Measurements from ENCODE around the gene PDZD2. TPM values are rescaled to one million over a fixed set of nuclear protein-coding genes. Genes with fewer than 3 reads are reported as not detected.

The PDZD2 gene
- total RNA-seq, 4 donors from 2014 or later: 2.8 to 5.3 (median 4.0) TPM

DNA sequence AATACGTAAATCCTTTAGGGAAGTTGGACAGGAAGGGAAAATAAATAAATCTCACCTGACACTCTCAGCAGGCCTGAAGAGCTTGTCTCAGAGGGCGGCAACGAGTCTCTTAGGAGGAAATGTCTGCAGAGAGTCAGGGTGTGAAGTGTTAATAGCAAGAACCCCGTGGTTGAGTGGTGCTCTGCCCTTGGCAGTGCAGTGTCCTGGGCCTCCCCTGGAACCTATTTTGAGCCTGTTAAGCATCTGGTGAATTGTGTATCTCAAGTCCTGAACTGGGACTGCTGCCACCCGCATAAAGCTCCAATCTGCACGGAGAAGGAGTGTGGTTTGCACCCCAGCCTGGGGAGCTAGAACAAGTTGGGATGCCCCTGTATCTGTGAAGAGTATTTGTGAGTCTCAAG, 323.4 kb downstream of the PDZD2 start:
- intact Hi-C loops (cut with DNase I; ENCODE audit: low total_unique reads): no loop called here

DNA sequence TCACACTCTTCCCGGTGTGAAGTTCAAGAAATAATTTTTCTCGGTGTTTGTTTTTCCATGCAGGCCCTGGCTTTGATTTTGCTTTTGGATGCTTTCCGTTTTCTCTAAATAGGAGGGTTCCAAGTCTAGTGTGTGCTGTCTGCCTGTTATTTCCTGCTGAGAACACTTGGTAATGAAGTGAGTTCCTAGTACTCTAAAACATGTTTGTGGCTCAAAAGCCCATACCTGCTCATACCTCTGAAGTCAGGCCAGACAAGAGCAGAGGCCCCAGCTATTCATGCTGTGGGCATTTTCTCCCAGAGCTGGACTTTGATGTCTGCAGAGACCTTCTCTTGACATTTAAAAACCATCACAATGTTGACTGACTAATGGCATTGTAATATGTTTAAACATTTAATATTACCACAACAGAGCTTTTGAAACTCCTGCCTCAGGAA, 324.0 kb downstream of the PDZD2 start:
- H3K27me3 ChIP-seq: no peaks in the 10 kb centered on the region
- intact Hi-C loops (cut with DNase I; ENCODE audit: low total_unique reads): no loop called here
- ATAC-seq (peak in 1 of 2 donors; percentile 12), DNase-seq (no peak)
- no peaks in the 10 kb centered on the region for H3K36me3 ChIP-seq
- H3K4me3 ChIP-seq: no peak overlapping the region
- no peaks in the 10 kb centered on the region for H3K9me3 ChIP-seq
- in situ Hi-C loops (cut with MboI; ENCODE audit: low sequenced_read_pairs in 4 of 4): no loop called here
- TF ChIP-seq, protein P1, sequence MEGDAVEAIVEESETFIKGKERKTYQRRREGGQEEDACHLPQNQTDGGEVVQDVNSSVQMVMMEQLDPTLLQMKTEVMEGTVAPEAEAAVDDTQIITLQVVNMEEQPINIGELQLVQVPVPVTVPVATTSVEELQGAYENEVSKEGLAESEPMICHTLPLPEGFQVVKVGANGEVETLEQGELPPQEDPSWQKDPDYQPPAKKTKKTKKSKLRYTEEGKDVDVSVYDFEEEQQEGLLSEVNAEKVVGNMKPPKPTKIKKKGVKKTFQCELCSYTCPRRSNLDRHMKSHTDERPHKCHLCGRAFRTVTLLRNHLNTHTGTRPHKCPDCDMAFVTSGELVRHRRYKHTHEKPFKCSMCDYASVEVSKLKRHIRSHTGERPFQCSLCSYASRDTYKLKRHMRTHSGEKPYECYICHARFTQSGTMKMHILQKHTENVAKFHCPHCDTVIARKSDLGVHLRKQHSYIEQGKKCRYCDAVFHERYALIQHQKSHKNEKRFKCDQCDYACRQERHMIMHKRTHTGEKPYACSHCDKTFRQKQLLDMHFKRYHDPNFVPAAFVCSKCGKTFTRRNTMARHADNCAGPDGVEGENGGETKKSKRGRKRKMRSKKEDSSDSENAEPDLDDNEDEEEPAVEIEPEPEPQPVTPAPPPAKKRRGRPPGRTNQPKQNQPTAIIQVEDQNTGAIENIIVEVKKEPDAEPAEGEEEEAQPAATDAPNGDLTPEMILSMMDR (IDR thresholded peaks at IDR 0.05 in 4 of 5, conservative IDR thresholded peaks at IDR 0.05 in 1 of 5): no peak
- no peak for TF ChIP-seq POLR2A (IDR thresholded peaks at IDR 0.05)
- H3K4me1 ChIP-seq: peaks cover 12 to 18% of the 10 kb centered on the region in 2 donors
- peak overlapping the region; percentile 8 to 47 (median 26) for H3K27ac ChIP-seq

More for the DNA sequence above, 323.4 kb downstream of the PDZD2 start:
- ATAC-seq: no peak
- Histone ChIP-seq H3K9me3 (no peaks in the 10 kb centered on the region), H3K27ac (peak overlapping the region; percentile 8 to 47 (median 26)), H3K4me3 (no peak overlapping the region), H3K27me3 (no peaks in the 10 kb centered on the region), H3K4me1 (peaks cover 12 to 18% of the 10 kb centered on the region in 2 donors), H3K36me3 (no peaks in the 10 kb centered on the region)
- DNase-seq: no peak
- TF ChIP-seq POLR2A (IDR thresholded peaks at IDR 0.05): no peak
- in situ Hi-C loops (cut with MboI; ENCODE audit: low sequenced_read_pairs in 4 of 4): no loop called here

DNA sequence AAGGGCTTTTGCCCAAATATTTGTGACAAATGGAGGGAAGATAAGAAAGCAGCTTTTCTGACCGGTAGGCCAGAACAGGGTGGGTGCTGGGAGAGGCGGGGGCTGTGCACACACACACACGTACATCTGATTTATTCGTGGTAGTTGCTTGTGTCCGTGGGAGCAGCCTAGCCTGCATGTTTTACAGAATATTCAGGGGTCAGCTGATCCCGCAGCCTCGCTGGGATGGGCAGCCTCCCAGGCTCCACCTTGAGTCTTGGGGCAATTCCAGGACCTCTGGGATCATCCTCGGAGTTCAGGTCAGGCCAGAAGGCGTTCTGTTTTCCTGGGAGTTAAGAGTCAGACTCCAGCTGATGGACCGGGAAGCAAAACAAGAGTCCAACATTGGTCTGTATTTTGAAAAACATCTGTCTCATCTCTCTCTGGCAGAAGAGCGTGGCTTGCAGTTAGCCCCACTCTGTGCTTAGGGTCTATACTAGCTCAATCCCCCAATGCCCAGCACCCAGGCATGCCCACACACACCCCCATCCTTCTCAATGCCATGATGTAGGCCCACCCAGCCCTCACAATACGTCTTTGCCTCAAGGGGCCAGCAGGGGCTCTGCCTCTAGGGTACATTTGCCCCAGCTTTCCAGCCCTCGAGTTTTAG, 324.6 kb downstream of the PDZD2 start:
- peaks cover 12 to 18% of the 10 kb centered on the region in 2 donors for H3K4me1 ChIP-seq

DNA sequence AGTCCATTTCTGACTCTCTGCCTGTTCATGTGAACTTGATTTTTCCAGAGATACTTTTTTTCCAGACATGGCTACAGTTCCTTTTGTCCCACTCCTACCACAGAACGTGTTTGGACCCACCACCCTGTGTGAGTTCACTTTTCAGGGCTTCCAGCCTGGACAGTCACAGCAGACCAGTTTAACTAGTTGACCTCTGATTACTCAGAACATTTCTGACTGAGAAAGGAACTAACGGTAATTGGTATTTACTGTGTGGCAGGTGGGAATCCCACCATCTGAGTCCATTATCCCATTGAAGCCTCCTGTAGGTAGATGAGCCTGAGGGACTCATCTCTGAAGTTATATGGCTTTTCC, 325.1 kb downstream of the PDZD2 start:
- intact Hi-C loops (cut with DNase I; ENCODE audit: low total_unique reads): no loop called here
- TF ChIP-seq, protein P1 (IDR thresholded peaks at IDR 0.05 in 4 of 5, conservative IDR thresholded peaks at IDR 0.05 in 1 of 5): no peak
- no peak for TF ChIP-seq POLR2A (IDR thresholded peaks at IDR 0.05)

More for the DNA sequence above, 324.6 kb downstream of the PDZD2 start:
- Histone ChIP-seq H3K36me3 (no peaks in the 10 kb centered on the region), H3K9me3 (no peaks in the 10 kb centered on the region), H3K27ac (peak overlapping the region; percentile 8 to 47 (median 26)), H3K4me3 (no peak overlapping the region), H3K27me3 (no peaks in the 10 kb centered on the region)
- in situ Hi-C loops (cut with MboI; ENCODE audit: low sequenced_read_pairs in 4 of 4) (no loop called here), intact Hi-C loops (cut with DNase I; ENCODE audit: low total_unique reads) (no loop called here)
- TF ChIP-seq POLR2A (IDR thresholded peaks at IDR 0.05): no peak
- TF ChIP-seq, protein P1 (IDR thresholded peaks at IDR 0.05 in 4 of 5, conservative IDR thresholded peaks at IDR 0.05 in 1 of 5): no peak
- DNase-seq: peak in 1 of 2 donors; percentile 29
- peak in 1 of 2 donors; percentile 28 for ATAC-seq

DNA sequence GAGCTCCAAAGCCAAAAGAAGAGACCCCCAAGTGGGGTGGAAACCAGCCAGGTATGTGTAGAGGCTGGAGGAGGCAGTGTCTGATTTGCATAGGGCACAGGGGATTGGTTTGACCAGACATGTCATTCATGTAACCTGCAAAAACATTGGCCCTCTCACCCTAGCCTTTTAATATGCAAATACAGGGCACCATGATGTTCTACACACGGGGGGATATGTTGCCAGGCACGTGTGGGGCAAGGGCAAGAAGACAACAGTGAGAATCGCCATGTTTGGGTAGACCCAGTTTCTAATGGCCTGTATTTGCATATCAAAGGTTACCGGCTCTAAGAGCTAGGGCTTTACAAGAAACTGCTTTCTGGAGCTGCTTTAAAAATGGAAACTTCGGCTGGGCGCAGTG, 326.3 kb downstream of the PDZD2 start:
- Histone ChIP-seq H3K4me3 (no peak overlapping the region), H3K36me3 (no peaks in the 10 kb centered on the region), H3K27me3 (no peaks in the 10 kb centered on the region), H3K9me3 (no peaks in the 10 kb centered on the region), H3K27ac (no peak overlapping the region), H3K4me1 (peaks cover 12 to 18% of the 10 kb centered on the region in 2 donors)
- TF ChIP-seq, protein P1 (IDR thresholded peaks at IDR 0.05 in 4 of 5, conservative IDR thresholded peaks at IDR 0.05 in 1 of 5): no peak
- TF ChIP-seq POLR2A (IDR thresholded peaks at IDR 0.05): no peak
- in situ Hi-C loops (cut with MboI; ENCODE audit: low sequenced_read_pairs in 4 of 4): no loop called here
- intact Hi-C loops (cut with DNase I; ENCODE audit: low total_unique reads): no loop called here
- no peak for ATAC-seq
- no peak for DNase-seq

More for the DNA sequence above, 325.1 kb downstream of the PDZD2 start:
- H3K27ac ChIP-seq: peak overlapping the region in 2 of 4 donors; percentile 40 to 47
- H3K27me3 ChIP-seq: no peaks in the 10 kb centered on the region
- H3K4me1 ChIP-seq: peaks cover 12 to 18% of the 10 kb centered on the region in 2 donors
- H3K36me3 ChIP-seq: no peaks in the 10 kb centered on the region
- no peak overlapping the region for H3K4me3 ChIP-seq
- no peak for DNase-seq
- no peaks in the 10 kb centered on the region for H3K9me3 ChIP-seq
- no peak for ATAC-seq
- in situ Hi-C loops (cut with MboI; ENCODE audit: low sequenced_read_pairs in 4 of 4): no loop called here

Measured in gastrocnemius medialis (tissue), 4 donors.